ENCODE results near the gene MLLT10. TPM values are rescaled to one million over a fixed set of nuclear protein-coding genes. Genes with fewer than 3 reads are reported as not detected.

The MLLT10 gene
- total and polyA plus RNA-seq, 10 of the 15 experiments (the other 5 are each of a cell fraction or from before 2014, with no cell fraction given): 8.7 to 61.1 (median 28.5) TPM

DNA sequence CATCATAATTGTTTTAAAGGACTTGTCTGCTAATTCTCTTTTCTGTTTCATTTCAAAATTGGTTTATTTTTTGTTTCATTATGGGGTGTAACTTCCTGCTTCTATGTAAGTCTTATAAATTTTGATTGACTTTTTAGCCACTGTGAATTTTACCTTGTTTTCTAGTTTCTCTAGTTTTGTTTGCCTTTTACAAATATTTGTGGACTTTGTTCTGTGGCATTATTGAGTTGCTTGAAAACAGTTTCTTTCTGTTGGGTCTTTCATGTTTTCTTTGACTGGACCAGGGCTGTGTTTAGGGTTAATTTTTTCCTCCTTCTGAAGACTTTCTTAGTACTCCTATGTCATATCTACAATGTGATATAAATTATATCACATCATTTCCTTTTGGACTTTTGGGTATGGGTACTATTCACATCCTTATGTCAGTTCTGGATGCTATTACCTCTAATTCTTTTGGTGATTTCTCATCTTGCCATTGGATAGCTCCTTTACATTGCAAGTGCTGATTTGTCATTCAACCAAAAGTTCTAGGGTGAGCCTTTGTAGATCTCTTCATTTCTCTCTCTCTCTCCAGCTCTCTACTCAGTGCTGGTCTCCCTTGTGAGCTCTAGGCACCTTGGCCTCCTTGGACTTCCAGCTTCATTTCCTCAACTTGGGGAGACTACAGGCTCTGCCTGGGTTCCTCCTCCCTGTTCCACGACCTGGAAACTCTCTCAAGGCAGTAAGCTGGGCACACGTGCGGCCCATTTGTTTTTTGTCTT is 36.9 kb downstream of the MLLT10 start:
- Histone ChIP-seq H3K27ac (ENCODE audit: control insufficient read depth, insufficient read depth) (peak overlapping the region; percentile 55), H3K27me3 (replicated peaks in 1 of 2; ENCODE audit: control insufficient read depth in 2 of 2, insufficient read depth in 2 of 2, low read length in 1 of 2) (no peaks in the 10 kb centered on the region), H3K36me3 (ENCODE audit: control insufficient read depth in 2 of 2, insufficient read depth in 2 of 2, low read length in 1 of 2) (peaks cover 0 to 4% of the 10 kb centered on the region in 2 experiments; a peak in 3 of 4 replicates), H3K4me2 (ENCODE audit: control insufficient read depth, insufficient read depth) (peak overlapping the region; percentile 48; the same call in 1 of the 2 replicates), H3K79me2 (ENCODE audit: control insufficient read depth, insufficient read depth, low read length) (peaks cover 63% of the 10 kb centered on the region), H3K9me3 (replicated peaks; ENCODE audit: control insufficient read depth, insufficient read depth, low read length) (no peaks in the 10 kb centered on the region; the same call in 2 of the 3 replicates), H4K20me1 (ENCODE audit: control insufficient read depth, insufficient read depth) (no peaks in the 10 kb centered on the region), H3K9ac (ENCODE audit: control insufficient read depth, insufficient read depth, low read length) (no peak overlapping the region; the same call in 1 of the 2 replicates), H2AFZ (ENCODE audit: control insufficient read depth, low read depth, low read length) (no peak overlapping the region), H3K4me3 (no peak overlapping the region; the same call in 1 of the 2 replicates), H3K4me1 (ENCODE audit: control insufficient read depth, insufficient read depth, low read length) (peaks cover 21% of the 10 kb centered on the region)
- TF ChIP-seq FOXK2 (IDR thresholded peaks at IDR 0.05): no peak
- TF ChIP-seq MTA2 (IDR thresholded peaks at IDR 0.05; ENCODE audit: low read depth): 0 out of 2 replicates have a peak, but pooled peaks have one; percentile 7
- in situ Hi-C loops (cut with MboI) (no loop called here), intact Hi-C loops (cut with micrococcal nuclease; ENCODE audit: unreplicated experiment) (no loop called here)
- RAD21 ChIA-PET (ENCODE audit: unreplicated experiment): no interaction called here
- no peak for FAIRE-seq
- no TSS peak for BruUV-seq (replicated peaks)
- 67% methylated on average over 3 of the region's 3 CpGs for WGBS (ENCODE audit: insufficient coverage, insufficient replicate concordance, low lambda C conversion rate, missing lambda C conversion rate)
- CTCF ChIA-PET: interaction anchor here (1.6 kb wide), 1 partner anchor 10 kb away, joined by 4 read pairs; no protein-coding TSS in a partner anchor
- POLR2A ChIA-PET: interaction anchor here (0.6 kb wide), 1 partner anchor 10 kb away, joined by 4 read pairs; no protein-coding TSS in a partner anchor
- peak; percentile 74 for ATAC-seq
- SMC1A ChIA-PET (ENCODE audit: uncharacterized antibody, unreplicated experiment): interaction anchor here (1.1 to 1.3 kb wide), 3 partner anchors 20 to 162 kb away, joined by 3 to 6 read pairs (median 4); no protein-coding TSS in a partner anchor
- DNase-seq (ENCODE audit: low read depth, low spot score): no peak

DNA sequence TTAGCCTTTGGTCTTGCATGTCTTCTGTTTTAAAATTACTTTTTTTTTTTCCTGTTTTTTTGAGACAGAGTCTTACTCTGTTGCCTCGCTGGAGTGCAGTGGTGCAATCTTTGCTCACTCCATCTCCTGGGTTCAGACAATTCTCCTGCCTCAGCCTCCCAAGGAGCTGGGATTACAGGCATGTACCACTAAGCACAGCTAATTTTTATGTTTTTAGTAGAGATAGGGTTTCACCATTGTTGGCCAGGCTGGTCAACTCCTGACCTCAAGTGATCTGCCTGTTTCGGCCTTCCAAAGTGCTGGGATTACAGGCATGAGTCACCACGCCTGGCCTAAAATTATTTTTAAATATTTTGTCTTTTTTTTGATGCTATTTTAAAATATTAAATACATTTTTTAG is 38.5 kb downstream of the MLLT10 start:
- Histone ChIP-seq H3K4me3 (no peak overlapping the region), H4K20me1 (ENCODE audit: control insufficient read depth, insufficient read depth) (no peaks in the 10 kb centered on the region), H3K27ac (ENCODE audit: control insufficient read depth, insufficient read depth) (no peak overlapping the region), H3K4me2 (ENCODE audit: control insufficient read depth, insufficient read depth) (no peak overlapping the region), H3K79me2 (ENCODE audit: control insufficient read depth, insufficient read depth, low read length) (peaks cover 57% of the 10 kb centered on the region), H2AFZ (ENCODE audit: control insufficient read depth, low read depth, low read length) (no peak overlapping the region), H3K9me3 (replicated peaks; ENCODE audit: control insufficient read depth, insufficient read depth, low read length) (no peaks in the 10 kb centered on the region; the same call in 2 of the 3 replicates), H3K27me3 (replicated peaks in 1 of 2; ENCODE audit: control insufficient read depth in 2 of 2, insufficient read depth in 2 of 2, low read length in 1 of 2) (no peaks in the 10 kb centered on the region), H3K36me3 (ENCODE audit: control insufficient read depth in 2 of 2, insufficient read depth in 2 of 2, low read length in 1 of 2) (peaks cover 0 to 7% of the 10 kb centered on the region in 2 experiments; a peak in 2 of 4 replicates), H3K4me1 (ENCODE audit: control insufficient read depth, insufficient read depth, low read length) (peaks cover 21% of the 10 kb centered on the region), H3K9ac (ENCODE audit: control insufficient read depth, insufficient read depth, low read length) (no peak overlapping the region)
- DNase-seq (ENCODE audit: low read depth, low spot score) (no peak), ATAC-seq (no peak), FAIRE-seq (no peak)
- ChIA-PET POLR2A (no interaction called here), SMC1A (ENCODE audit: uncharacterized antibody, unreplicated experiment) (interaction anchor here (1.4 kb wide), 1 partner anchor 10 kb away, joined by 3 read pairs; no protein-coding TSS in a partner anchor), CTCF (interaction anchor here (1.1 kb wide), 1 partner anchor 40 kb away, joined by 4 read pairs; no protein-coding TSS in a partner anchor), RAD21 (ENCODE audit: unreplicated experiment) (no interaction called here)
- in situ Hi-C loops (cut with MboI) (no loop called here), intact Hi-C loops (cut with micrococcal nuclease; ENCODE audit: unreplicated experiment) (no loop called here)
- no TSS peak for BruUV-seq (replicated peaks)
- 75% methylated on average over 3 of the region's 3 CpGs for WGBS (ENCODE audit: insufficient coverage, insufficient replicate concordance, low lambda C conversion rate, missing lambda C conversion rate)
- TF ChIP-seq ATF7 (IDR thresholded peaks at IDR 0.05; ENCODE audit: low read depth) (no peak), ZNF622 (IDR thresholded peaks at IDR 0.05) (no peak), ASH2L (IDR thresholded peaks at IDR 0.05; ENCODE audit: borderline replicate concordance, low read depth) (no peak), POLR2AphosphoS2 (IDR thresholded peaks at IDR 0.05; ENCODE audit: low read depth, low read length) (no peak), EED (IDR thresholded peaks at IDR 0.05; ENCODE audit: low read depth) (no peak), RFX5 (IDR thresholded peaks at IDR 0.05; ENCODE audit: low read depth, low read length) (no peak), POU2F2 (IDR thresholded peaks at IDR 0.05; ENCODE audit: borderline replicate concordance, low read depth, low read length) (no peak), FOS (IDR thresholded peaks at IDR 0.05; ENCODE audit: borderline replicate concordance, extremely low read depth, insufficient read length) (no peak), NBN (IDR thresholded peaks at IDR 0.05) (no peak), SREBF2 (IDR thresholded peaks at IDR 0.05; ENCODE audit: low read length) (no peak), MEF2B (IDR thresholded peaks at IDR 0.05; ENCODE audit: partially characterized antibody, poor library complexity, severe bottlenecking) (no peak), FOXM1 (IDR thresholded peaks at IDR 0.05; ENCODE audit: low read depth, low read length) (no peak)
- TF ChIP-seq, protein P1, sequence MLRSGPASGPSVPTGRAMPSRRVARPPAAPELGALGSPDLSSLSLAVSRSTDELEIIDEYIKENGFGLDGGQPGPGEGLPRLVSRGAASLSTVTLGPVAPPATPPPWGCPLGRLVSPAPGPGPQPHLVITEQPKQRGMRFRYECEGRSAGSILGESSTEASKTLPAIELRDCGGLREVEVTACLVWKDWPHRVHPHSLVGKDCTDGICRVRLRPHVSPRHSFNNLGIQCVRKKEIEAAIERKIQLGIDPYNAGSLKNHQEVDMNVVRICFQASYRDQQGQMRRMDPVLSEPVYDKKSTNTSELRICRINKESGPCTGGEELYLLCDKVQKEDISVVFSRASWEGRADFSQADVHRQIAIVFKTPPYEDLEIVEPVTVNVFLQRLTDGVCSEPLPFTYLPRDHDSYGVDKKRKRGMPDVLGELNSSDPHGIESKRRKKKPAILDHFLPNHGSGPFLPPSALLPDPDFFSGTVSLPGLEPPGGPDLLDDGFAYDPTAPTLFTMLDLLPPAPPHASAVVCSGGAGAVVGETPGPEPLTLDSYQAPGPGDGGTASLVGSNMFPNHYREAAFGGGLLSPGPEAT (IDR thresholded peaks at IDR 0.05; ENCODE audit: low read depth): no peak

All from GM12878 (cell line).